H1 (cell line): Measurements from ENCODE around the gene SEC24A. TPM values are rescaled to one million over a fixed set of nuclear protein-coding genes. Genes with fewer than 3 reads are reported as not detected.

Experiments used
- CTCF ChIA-PET: fragments of 300-600 bp; sonication (Branson Sonifier 250); formaldehyde crosslinking; loops from one replicate; lab custom pipeline; 2021; ENCODE audit not compliant: partially characterized antibody; lab: Charles Lee
- POLR2A ChIA-PET: fragments of 300-600 bp; sonication (Branson Sonifier 250); formaldehyde crosslinking; loops from one replicate; lab custom pipeline; 2021; ENCODE audit warnings: inconsistent platforms; ENCODE audit not compliant: partially characterized antibody; lab: Charles Lee
- DNase-seq, 2 experiments: peaks; one replicate each; pipeline versions ENCODE4 v3.0.0 to v3.0.0-alpha.2; 2010 to 2022; ENCODE audit warnings: low spot score in 2 of 2, low read depth in 1 of 2, mixed read lengths in 1 of 2
- FAIRE-seq: peaks from 2 replicates; lab custom pipeline; 2011; peaks lifted over from hg19 to GRCh38; lab: Jason Lieb, UNC
- H2AFZ ChIP-seq: 2 replicates; pipeline ENCODE4 v1.8.1; 2012; ENCODE audit warnings: low read length, inconsistent platforms
- H2AK5ac ChIP-seq: 2 replicates; pipeline ENCODE4 v1.6.1; 2013; ENCODE audit warnings: low read depth, low read length
- H2BK120ac ChIP-seq: replicated peaks from 2 replicates; pipeline ENCODE3; 2013; ENCODE audit warnings: low read depth, low read length, inconsistent platforms
- H2BK12ac ChIP-seq: 2 replicates; pipeline ENCODE4 v1.6.1; 2013; ENCODE audit warnings: low read depth, low read length
- H2BK15ac ChIP-seq: 2 replicates; pipeline ENCODE4 v1.6.1; 2013; ENCODE audit warnings: low read length
- H2BK20ac ChIP-seq: 2 replicates; pipeline ENCODE4 v1.6.1; 2013; ENCODE audit warnings: low read length
- H2BK5ac ChIP-seq: 2 replicates; pipeline ENCODE4 v1.6.1; 2013; ENCODE audit warnings: low read depth, low read length
- H3K14ac ChIP-seq: 2 replicates; pipeline ENCODE4 v1.6.1; 2013; ENCODE audit warnings: inconsistent platforms; ENCODE audit not compliant: insufficient read length
- H3K18ac ChIP-seq: 2 replicates; pipeline ENCODE4 v1.6.1; 2013; ENCODE audit warnings: low read length; ENCODE audit errors: extremely low read depth
- H3K23ac ChIP-seq: 2 replicates; pipeline ENCODE4 v1.6.1; 2013; ENCODE audit warnings: inconsistent platforms; ENCODE audit not compliant: insufficient read length
- H3K23me2 ChIP-seq: 2 replicates; pipeline ENCODE4 v1.6.1; 2013; ENCODE audit warnings: low read depth, low read length
- H3K27ac ChIP-seq: 2 replicates; pipeline ENCODE4 v1.6.1; 2011; ENCODE audit warnings: low read depth, low read length, inconsistent platforms
- H3K27me3 ChIP-seq, 4 experiments: replicated peaks in 1 of 4; 1 replicate in 1 of 4; 2 replicates in 3 of 4; pipeline versions ENCODE4 v1.6.1 to v1.8.1; 2011 to 2013; ENCODE audit warnings: low read length in 3 of 4, mild to moderate bottlenecking in 3 of 4, inconsistent platforms in 2 of 4, mixed read lengths in 2 of 4, moderate library complexity in 1 of 4; ENCODE audit not compliant: control insufficient read depth in 3 of 4, insufficient read depth in 3 of 4; ENCODE audit errors: extremely low read depth in 1 of 4
- H3K36me3 ChIP-seq, 4 experiments: 2 replicates each; pipeline versions ENCODE4 v1.6.1 to v1.8.1; 2011 to 2013; ENCODE audit warnings: mild to moderate bottlenecking in 4 of 4, low read length in 3 of 4, moderate library complexity in 2 of 4, control low read depth in 1 of 4, inconsistent platforms in 1 of 4; ENCODE audit not compliant: insufficient read depth in 4 of 4, control insufficient read depth in 2 of 4
- H3K4ac ChIP-seq: replicated peaks from 2 replicates; pipeline ENCODE3; 2013; ENCODE audit warnings: low read length, low read depth, mixed read lengths, inconsistent platforms; ENCODE audit not compliant: insufficient read length
- H3K4me1 ChIP-seq, 4 experiments: replicated peaks in 1 of 4; 1 replicate in 1 of 4; 2 replicates in 3 of 4; pipeline versions ENCODE4 v1.6.1 to v1.8.1; 2011 to 2013; ENCODE audit warnings: low read length in 3 of 4, inconsistent platforms in 2 of 4, mixed read lengths in 1 of 4; ENCODE audit not compliant: insufficient read depth in 4 of 4, control insufficient read depth in 3 of 4
- H3K4me2 ChIP-seq, 2 experiments: 2 replicates each; pipeline versions ENCODE4 v1.6.1 to v1.8.1; 2011 to 2013; ENCODE audit warnings: low read depth in 2 of 2, low read length in 2 of 2, control low read depth in 1 of 2, inconsistent platforms in 1 of 2, mild to moderate bottlenecking in 1 of 2; ENCODE audit not compliant: insufficient read depth in 1 of 2
- H3K4me3 ChIP-seq, 4 experiments: fragments of 200-600, 300-600 bp in 1 of 4; sonication (generic), shearing (Covaris generic), sonication (Bioruptor Twin) in 1 of 4; 2 replicates each; pipeline versions ENCODE4 v1.5.1 to v1.8.1; 2011 to 2016; ENCODE audit warnings: low read length in 4 of 4, low read depth in 3 of 4, control low read depth in 2 of 4, inconsistent platforms in 2 of 4, mild to moderate bottlenecking in 2 of 4, mixed read lengths in 1 of 4, moderate library complexity in 1 of 4; ENCODE audit not compliant: insufficient read depth in 2 of 4; ENCODE audit errors: extremely low read depth in 1 of 4
- H3K56ac ChIP-seq: replicated peaks from 2 replicates; pipeline ENCODE3; 2013; ENCODE audit warnings: low read depth, mild to moderate bottlenecking, mixed read lengths, low read length, inconsistent platforms; ENCODE audit not compliant: insufficient read length
- H3K79me1 ChIP-seq: 2 replicates; pipeline ENCODE4 v1.6.1; 2013; ENCODE audit warnings: low read depth, low read length, control low read depth
- H3K79me2 ChIP-seq, 2 experiments: 2 replicates each; pipeline versions ENCODE4 v1.6.1 to v1.8.1; 2012 to 2013; ENCODE audit warnings: low read length in 2 of 2, mild to moderate bottlenecking in 2 of 2, inconsistent platforms in 1 of 2; ENCODE audit not compliant: insufficient read depth in 2 of 2, control insufficient read depth in 1 of 2
- H3K9ac ChIP-seq, 4 experiments: replicated peaks in 1 of 4; 1 replicate in 1 of 4; 2 replicates in 3 of 4; pipeline versions ENCODE4 v1.6.1 to v1.8.1; 2011 to 2013; ENCODE audit warnings: low read depth in 3 of 4, low read length in 3 of 4, control low read depth in 2 of 4, mild to moderate bottlenecking in 2 of 4, moderate library complexity in 2 of 4, inconsistent platforms in 1 of 4; ENCODE audit errors: extremely low read depth in 1 of 4
- H3K9me3 ChIP-seq, 2 experiments: 2 replicates each; pipeline versions ENCODE4 v1.6.1 to v1.8.1; 2012 to 2013; ENCODE audit warnings: mild to moderate bottlenecking in 2 of 2, moderate library complexity in 2 of 2, control low read depth in 1 of 2, inconsistent platforms in 1 of 2, low read depth in 1 of 2, low read length in 1 of 2, mixed read lengths in 1 of 2; ENCODE audit not compliant: insufficient read depth in 2 of 2
- H4K20me1 ChIP-seq, 2 experiments: replicated peaks in 1 of 2; 2 replicates each; pipeline versions ENCODE3 to v1.8.1; 2011 to 2013; ENCODE audit warnings: inconsistent platforms in 2 of 2, low read length in 2 of 2, mild to moderate bottlenecking in 1 of 2; ENCODE audit not compliant: insufficient read depth in 2 of 2, control insufficient read depth in 1 of 2
- H4K5ac ChIP-seq: 2 replicates; pipeline ENCODE4 v1.6.1; 2013; ENCODE audit warnings: low read length, low read depth, mixed read lengths, inconsistent platforms; ENCODE audit not compliant: insufficient read length
- H4K8ac ChIP-seq: 2 replicates; pipeline ENCODE4 v1.8.0; 2013; ENCODE audit warnings: mild to moderate bottlenecking, moderate library complexity, low read length, inconsistent platforms; ENCODE audit not compliant: insufficient read depth; ENCODE audit errors: extremely low read depth
- H4K91ac ChIP-seq: replicated peaks from 2 replicates; pipeline ENCODE3; 2013; ENCODE audit warnings: low read length, mixed read lengths, inconsistent platforms; ENCODE audit not compliant: insufficient read length
- POLR2AphosphoS5 ChIP-seq: IDR thresholded peaks from 2 replicates; pipeline ENCODE4 v1.6.1; 2011; ENCODE audit warnings: low read depth, low read length
- WGBS, 2 experiments: shearing (Covaris generic) in 1 of 2; methylation state at CpG; one replicate each; pipeline versions ENCODE4 v1.1.6 to v1.1.7; 2013 to 2015; ENCODE audit warnings: low lambda C conversion rate in 2 of 2, mixed read lengths in 2 of 2, inconsistent platforms in 1 of 2, low coverage in 1 of 2, missing lambda C conversion rate in 1 of 2; ENCODE audit not compliant: insufficient replicate concordance in 2 of 2, insufficient coverage in 1 of 2, insufficient read length in 1 of 2; ENCODE audit errors: extremely low coverage in 1 of 2, missing lambda C conversion rate in 1 of 2; 5-methylcytosine and 5-hydroxymethylcytosine counted together
- polyA plus RNA-seq, 7 experiments: library from polyadenylated mRNA; depleted of rRNA in 3 of 7; stranded (reverse) in 5 of 7; unstranded in 2 of 7; fragments of >200 nt in 5 of 7; fragments of 200-250 nt in 2 of 7; gene quantifications; 1 replicate in 5 of 7; 2 replicates in 1 of 7; 4 replicates in 1 of 7; pipeline versions ENCODE4 v1.2.1 to v1.2.3, GENCODE V29; 2011 to 2013; ENCODE audit warnings: missing spikeins in 2 of 7, mixed read lengths in 2 of 7
- total RNA-seq: library from RNA; stranded (reverse); fragmentation: NEBNext Ultra II Directional; extraction: Animal tissue kit (Norgen Biotek cat#: 25700); gene quantifications from 2 replicates; pipeline ENCODE4 v1.2.1, GENCODE V29; 2021
- TF ChIP-seq, protein P1 (sequence below): IDR thresholded peaks from 2 replicates; pipeline ENCODE4 v1.6.1; 2011; ENCODE audit warnings: low read length, improper control_type of control experiment

Gene SEC24A
- total and polyA plus RNA-seq, 2 of the 8 experiments (the other 6 are each of a cell fraction or from before 2014, with no cell fraction given): 18.8 to 33.7 TPM

DNA sequence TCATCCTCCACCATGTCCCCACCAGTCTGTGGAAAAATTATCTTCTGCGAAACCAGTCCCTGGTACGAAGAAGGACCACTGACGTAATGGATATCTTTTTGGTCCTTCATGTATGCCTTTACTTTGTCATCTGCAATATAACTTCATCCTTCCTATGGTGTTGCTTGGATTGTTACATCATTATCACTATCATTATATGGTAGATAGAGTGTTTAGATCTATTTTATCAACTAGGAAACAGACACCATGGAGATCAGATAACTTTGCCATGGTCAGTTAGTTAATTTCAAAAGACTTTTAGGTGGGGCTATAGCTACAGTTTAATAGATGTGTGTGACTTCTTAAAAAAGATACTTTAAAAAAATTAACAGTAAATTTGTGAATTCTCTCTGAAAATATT is 66.0 kb downstream of the SEC24A start:
- Histone ChIP-seq H3K4me3 (no peak overlapping the region), H3K27me3 (no peaks in the 10 kb centered on the region), H2BK120ac (no peak overlapping the region), H3K4ac (no peak overlapping the region), H3K23me2 (no peaks in the 10 kb centered on the region), H2BK15ac (no peak overlapping the region), H3K9me3 (no peaks in the 10 kb centered on the region), H3K4me1 (no peaks in the 10 kb centered on the region), H4K5ac (no peak overlapping the region), H2BK5ac (no peak overlapping the region), H3K23ac (no peak overlapping the region), H3K18ac (no peak overlapping the region), H3K56ac (no peak overlapping the region), H3K4me2 (no peak overlapping the region), H2AK5ac (no peak overlapping the region), H4K8ac (no peak overlapping the region), H4K20me1 (peaks cover 0 to 2% of the 10 kb centered on the region in 2 experiments)
- ChIA-PET POLR2A (interaction anchor here (1.3 to 1.5 kb wide), 2 partner anchors 24 to 44 kb away, joined by 3 to 10 read pairs; partner anchors contain the start of genes CAMLG and DDX46), CTCF (interaction anchor here (1.0 to 1.4 kb wide), 2 partner anchors 24 to 128 kb away, joined by 4 to 8 read pairs; partner anchors contain the start of gene CAMLG)
- no peak for FAIRE-seq
- 91% methylated on average over 3 of the region's 3 CpGs; no CpG with 5 or more reads in 1 of the 2 experiments for WGBS, 2 experiments
- no peak for TF ChIP-seq POLR2AphosphoS5
- TF ChIP-seq, protein P1, sequence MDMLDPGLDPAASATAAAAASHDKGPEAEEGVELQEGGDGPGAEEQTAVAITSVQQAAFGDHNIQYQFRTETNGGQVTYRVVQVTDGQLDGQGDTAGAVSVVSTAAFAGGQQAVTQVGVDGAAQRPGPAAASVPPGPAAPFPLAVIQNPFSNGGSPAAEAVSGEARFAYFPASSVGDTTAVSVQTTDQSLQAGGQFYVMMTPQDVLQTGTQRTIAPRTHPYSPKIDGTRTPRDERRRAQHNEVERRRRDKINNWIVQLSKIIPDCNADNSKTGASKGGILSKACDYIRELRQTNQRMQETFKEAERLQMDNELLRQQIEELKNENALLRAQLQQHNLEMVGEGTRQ: no peak
- TF ChIP-seq, all 59 proteins: peak for 0
- peaks cover 2 to 23% (median 11%) of the 10 kb centered on the region in 4 experiments; a peak in 7 of 8 replicates for H3K36me3 ChIP-seq
- H3K9ac ChIP-seq: no peak overlapping the region
- no peaks in the 10 kb centered on the region for H3K79me2 ChIP-seq
- H2AFZ ChIP-seq: no peak overlapping the region
- H4K91ac ChIP-seq: no peak overlapping the region
- no peak overlapping the region for H2BK12ac ChIP-seq
- no peak for DNase-seq
- H2BK20ac ChIP-seq: no peak overlapping the region
- no peak overlapping the region for H3K14ac ChIP-seq
- H3K79me1 ChIP-seq: no peaks in the 10 kb centered on the region
- H3K27ac ChIP-seq: no peak overlapping the region
